Testis (tissue), 2 donors: ENCODE measurements around the gene ELOVL7.

Experiments used
- CTCF ChIP-seq, 3 experiments: fragments of 450-650 bp in 2 of 3; fragments of 200-600 bp in 1 of 3; sonication (generic) in 1 of 3; IDR thresholded peaks; one replicate each; pipeline ENCODE4 v1.5.1; 2016 to 2019; ENCODE audit warnings: antibody characterized with exemption in 3 of 3, mild to moderate bottlenecking in 2 of 3, moderate library complexity in 1 of 3
- POLR2A ChIP-seq: fragments of 450-650 bp; IDR thresholded peaks from one replicate; pipeline ENCODE4 v1.6.1; 2017; ENCODE audit warnings: antibody characterized with exemption, mild to moderate bottlenecking, moderate library complexity

GRCh38 chr5:60789551-60789950, 54.5 kb downstream of the ELOVL7 start:
- TF ChIP-seq CTCF (IDR thresholded peaks at IDR 0.05) (no peak), POLR2A (no peak)
